Dermis microvascular lymphatic vessel endothelial cell (primary cell): ENCODE results near the gene MED29. TPM values are rescaled to one million over a fixed set of nuclear protein-coding genes. Genes with fewer than 3 reads are reported as not detected.
A peak's percentile ranks its signal among the peaks of the same experiment; 100 is the strongest.

Experiments
- DNase-seq, 2 donors: peaks; one replicate each; pipeline versions ENCODE4 v3.0.0 to v3.0.0-alpha.2; 2010; ENCODE audit warnings: low read depth in 2 of 2
- total RNA-seq: library from RNA; depleted of rRNA; stranded (reverse); fragments of >200 nt; gene quantifications from 2 replicates; pipeline ENCODE4 v1.2.1, GENCODE V29; 2014

MED29 gene
- total RNA-seq, 1 donor from 2014 or later, result 11.6 TPM

- peak; percentile 65 to 85 for DNase-seq
These were observed 6.5 kb downstream of the MED29 start for GRCh38 chr19:39397360-39398296.

DNA sequence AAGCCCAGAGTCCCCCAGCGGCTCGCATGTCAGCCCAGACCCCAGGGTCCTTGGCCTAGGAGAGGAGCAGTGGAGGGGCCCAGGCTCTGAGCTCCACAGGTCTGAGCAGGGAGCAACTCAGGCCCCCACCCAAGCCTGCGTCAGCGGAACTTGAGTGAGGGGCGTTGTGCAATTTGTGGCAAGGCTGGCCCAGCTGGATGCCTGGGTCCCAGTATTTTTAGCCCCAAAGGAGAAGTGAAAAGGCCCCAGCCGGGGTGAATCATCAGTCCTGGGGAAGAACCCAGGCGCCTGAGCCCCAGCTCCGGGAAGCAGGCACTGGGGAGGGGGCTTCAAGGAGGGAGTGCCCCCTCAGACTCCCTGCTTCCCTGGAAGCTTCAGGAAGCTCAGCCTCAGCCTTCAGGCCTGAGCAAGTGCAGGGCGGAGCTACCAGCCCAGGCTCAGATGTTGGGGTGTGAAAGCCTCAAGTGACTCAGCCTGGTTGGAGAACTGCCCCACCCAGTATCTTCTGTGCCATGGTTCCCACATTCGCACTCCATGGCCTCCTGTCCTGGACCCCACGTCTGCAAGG lies 7.2 kb downstream of the MED29 start:
- no peak for DNase-seq

GRCh38 chr19:39399668-39400050 lies 8.5 kb downstream of the MED29 start:
- no peak for DNase-seq

- DNase-seq, result no peak
These were observed 8.9 kb downstream of the MED29 start for GRCh38 chr19:39400061-39400460.

- no peak for DNase-seq
These were observed 9.9 kb downstream of the MED29 start for GRCh38 chr19:39401070-39401548.

GRCh38 chr19:39401549-39402345 lies 10.6 kb downstream of the MED29 start:
- no peak for DNase-seq

DNA sequence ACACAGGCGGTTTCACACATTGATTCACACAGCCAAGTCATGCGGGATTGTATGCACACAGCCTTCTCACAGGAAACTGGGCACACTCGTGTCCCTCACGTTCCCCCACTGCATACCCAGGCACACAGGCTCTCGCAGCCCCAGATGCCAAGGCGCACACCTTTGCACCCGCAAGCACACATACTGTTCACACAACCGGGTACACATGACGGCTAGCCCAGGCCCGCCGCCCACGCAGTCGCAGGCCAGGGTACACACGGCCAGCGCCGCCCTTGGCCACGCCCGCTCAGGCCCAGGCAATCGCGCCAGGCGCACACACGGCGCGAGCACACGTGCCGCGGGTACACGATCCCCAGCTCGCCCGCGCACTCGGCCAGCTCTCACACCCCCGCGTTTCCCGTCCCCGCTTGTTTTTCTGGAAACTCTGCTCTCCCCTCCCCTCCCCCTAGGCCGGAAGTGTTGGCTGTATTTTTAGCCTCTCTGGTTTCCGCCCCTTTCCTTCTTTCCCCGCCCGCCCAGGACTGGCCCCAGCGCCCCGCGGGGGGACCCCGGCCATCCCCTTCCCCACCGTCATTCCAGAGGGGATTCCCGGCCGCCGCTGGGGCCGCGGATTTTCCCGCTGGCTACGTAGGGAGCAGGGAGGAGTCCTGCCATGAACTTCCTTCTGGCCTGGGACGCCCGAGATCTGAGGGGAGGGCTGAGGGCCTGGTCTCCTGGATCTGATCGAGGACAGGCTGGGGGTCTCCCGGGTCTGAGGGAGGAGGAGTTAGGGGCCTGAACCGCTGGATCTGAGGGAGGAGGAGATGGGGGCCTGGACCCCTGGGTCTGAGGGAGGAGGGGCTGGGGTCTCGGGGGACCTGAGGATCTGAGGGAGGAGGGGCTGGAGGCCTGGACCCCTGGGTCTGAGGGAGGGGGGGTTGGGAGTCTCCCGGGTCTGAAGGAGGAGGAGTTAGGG lies 11.4 kb downstream of the MED29 start:
- peak; percentile 94 to 97 for DNase-seq

GRCh38 chr19:39403331-39404312 lies 12.4 kb downstream of the MED29 start:
- peak; percentile 98 to 100 for DNase-seq

GRCh38 chr19:39405261-39405957 lies 14.2 kb downstream of the MED29 start:
- DNase-seq, result no peak

DNA sequence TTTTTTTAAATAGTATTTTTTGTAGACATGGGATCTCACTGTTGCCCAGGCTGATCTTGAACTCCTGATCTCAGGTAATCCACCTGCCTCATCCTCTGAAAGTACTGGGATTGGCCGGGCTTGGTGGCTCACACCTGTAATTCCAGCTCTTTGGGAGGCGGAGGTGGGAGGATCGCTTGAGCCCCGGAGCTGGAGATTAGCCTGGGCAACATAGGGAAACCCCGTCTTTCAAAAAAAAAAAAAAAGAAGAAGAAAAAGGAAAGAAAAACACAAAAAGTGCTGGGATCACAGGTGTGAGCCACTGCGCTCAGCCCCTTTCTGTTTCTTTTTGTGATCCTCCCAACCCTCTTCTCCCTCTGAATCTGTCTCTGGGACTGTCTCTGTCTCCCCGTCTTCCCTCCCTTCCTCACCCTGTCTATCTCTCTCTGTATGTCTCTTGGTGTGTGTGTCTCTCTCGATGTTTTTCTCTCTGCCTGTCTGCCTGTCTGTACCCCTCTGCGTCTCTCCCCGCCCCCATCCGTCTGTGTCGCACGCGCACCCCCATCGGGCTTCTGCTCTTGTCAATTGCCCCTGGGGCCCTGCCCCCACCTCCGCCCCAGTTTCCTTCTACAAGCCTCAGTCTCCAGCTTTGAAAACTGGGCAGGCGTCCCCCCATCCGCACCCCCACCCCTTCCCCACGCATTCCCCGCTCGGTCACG lies 14.9 kb downstream of the MED29 start:
- DNase-seq, result no peak

- DNase-seq, result peak; percentile 84
These were observed 15.7 kb downstream of the MED29 start, which contains the start of gene ZFP36 for GRCh38 chr19:39406656-39407409. TSS of gene ZFP36 (plus strand) at chr19:39406847. CDS start at chr19:39406905, 58 bp downstream.

GRCh38 chr19:39407410-39407659 lies 16.2 kb downstream of the MED29 start:
- no peak for DNase-seq

GRCh38 chr19:39407660-39408391 lies 16.6 kb downstream of the MED29 start:
- DNase-seq, result peak in 1 of 2 donors; percentile 26

DNA sequence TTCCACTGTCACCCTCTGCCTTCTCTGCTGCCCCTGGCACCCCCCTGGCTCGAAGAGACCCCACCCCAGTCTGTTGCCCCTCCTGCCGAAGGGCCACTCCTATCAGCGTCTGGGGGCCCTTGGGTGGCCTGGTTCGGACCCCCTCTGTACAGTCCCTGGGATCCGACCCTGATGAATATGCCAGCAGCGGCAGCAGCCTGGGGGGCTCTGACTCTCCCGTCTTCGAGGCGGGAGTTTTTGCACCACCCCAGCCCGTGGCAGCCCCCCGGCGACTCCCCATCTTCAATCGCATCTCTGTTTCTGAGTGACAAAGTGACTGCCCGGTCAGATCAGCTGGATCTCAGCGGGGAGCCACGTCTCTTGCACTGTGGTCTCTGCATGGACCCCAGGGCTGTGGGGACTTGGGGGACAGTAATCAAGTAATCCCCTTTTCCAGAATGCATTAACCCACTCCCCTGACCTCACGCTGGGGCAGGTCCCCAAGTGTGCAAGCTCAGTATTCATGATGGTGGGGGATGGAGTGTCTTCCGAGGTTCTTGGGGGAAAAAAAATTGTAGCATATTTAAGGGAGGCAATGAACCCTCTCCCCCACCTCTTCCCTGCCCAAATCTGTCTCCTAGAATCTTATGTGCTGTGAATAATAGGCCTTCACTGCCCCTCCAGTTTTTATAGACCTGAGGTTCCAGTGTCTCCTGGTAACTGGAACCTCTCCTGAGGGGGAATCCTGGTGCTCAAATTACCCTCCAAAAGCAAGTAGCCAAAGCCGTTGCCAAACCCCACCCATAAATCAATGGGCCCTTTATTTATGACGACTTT lies 17.4 kb downstream of the MED29 start:
- peak; percentile 33 to 47 for DNase-seq

- peak; percentile 58 to 70 for DNase-seq
These were observed 18.2 kb downstream of the MED29 start for GRCh38 chr19:39409208-39410016.
